NCI-H2227 (cell line): Measurements from ENCODE around the gene H2BK1.

Experiments used
- DNase-seq: peaks from one replicate; lab custom pipeline; 2025; ENCODE audit not compliant: unreplicated experiment; lab: John Stamatoyannopoulos, UW

Gene H2BK1

DNA sequence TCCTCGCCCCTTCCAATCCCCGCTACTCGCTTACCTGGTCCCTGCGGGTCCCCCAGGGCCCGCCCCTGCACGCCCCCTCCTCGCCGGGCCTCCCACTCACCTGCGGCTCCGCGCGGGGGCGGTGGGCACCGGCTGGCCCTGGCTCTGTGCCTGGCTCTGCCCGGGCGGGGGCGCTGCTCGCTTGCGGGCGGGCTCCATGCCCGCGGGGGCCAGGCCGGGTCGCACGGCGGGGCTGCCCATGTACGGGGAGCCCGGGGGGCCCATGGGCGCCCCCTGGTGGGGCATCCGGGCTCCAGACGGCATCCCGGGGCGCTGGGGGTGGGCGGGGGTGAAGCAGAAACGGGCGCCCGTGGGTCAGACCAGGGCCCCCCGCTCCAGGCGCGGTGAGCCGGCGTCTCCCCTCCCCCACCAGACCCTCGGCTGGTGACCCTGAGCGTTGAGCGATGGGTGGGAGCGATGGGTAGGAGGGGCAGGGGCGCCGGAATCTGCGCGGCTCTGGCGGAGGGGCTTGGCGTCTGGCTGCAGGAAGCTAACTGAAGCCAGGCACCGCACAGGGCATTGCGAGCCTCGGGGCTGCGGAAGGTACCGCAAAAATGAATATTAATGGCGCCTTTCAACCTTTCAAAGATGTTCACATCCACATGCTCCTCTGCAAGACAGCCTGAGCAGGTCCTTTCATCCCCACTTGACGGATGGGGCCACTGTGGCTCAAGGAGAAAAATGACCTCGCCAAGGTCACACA, 35.2 kb upstream of the H2BK1 start:
- peak; percentile 79 for DNase-seq

- no peak for DNase-seq
These were observed 34.6 kb upstream of the H2BK1 start for GRCh38 chr7:151244841-151245346.

GRCh38 chr7:151244196-151244840, 34.0 kb upstream of the H2BK1 start:
- DNase-seq: peak; percentile 72

DNA sequence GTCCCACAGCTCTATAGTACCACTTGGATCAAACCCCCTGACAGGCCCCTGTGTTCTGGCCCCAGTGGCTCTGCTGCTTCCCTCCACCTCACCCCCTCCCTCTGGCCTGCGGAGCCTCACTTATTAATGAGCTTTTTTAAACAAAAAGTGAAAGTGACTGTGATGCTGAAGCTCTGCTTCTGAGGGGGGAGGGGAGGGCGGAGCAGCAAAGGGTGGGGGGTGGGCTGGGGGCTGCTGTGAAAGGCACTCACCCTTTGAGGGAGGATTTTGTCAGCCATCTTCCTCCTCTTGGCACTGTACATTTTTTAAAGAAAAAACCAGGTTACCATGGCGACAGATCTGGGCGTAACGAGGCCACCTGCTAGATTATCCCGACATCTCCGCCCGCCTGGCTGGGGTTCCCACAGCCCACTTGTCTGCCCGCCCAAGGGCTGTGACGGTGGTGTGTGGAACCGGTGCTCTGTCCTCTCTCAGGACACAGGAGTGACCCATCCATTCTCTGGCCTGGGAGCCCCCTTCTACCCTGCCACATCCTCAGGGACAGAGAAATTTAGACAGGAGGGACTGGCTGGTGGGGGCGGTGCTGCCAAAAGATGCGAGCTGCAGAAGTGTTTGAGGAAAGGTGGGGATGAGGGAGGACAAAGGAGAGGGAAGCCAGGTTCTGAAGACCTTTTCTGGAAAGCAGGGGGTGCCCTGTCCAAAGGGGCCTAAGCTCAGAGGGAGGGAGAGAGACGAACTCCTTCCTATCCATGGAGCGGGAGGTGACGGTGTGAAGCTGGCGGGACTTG, 33.3 kb upstream of the H2BK1 start:
- peak; percentile 92 for DNase-seq

DNA sequence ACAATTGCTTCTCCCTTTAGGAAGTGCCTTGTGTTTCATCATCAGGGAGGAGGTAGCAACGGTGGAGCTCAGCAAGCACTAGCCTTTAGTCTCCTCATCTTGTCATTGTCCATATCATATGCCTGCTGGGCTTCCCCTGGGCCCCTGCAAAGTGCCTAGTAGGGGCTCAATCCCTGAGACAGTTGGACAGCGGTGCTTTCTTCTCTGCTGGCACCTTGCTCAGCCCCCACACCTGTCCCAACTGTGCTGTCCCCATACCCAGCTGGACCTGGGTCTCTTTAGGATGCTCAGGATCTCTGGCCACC, 32.7 kb upstream of the H2BK1 start:
- no peak for DNase-seq

- no peak for DNase-seq
These were observed 32.1 kb upstream of the H2BK1 start for GRCh38 chr7:151242159-151243044.

- no peak for DNase-seq
These were observed 31.4 kb upstream of the H2BK1 start for GRCh38 chr7:151241755-151242096.

DNA sequence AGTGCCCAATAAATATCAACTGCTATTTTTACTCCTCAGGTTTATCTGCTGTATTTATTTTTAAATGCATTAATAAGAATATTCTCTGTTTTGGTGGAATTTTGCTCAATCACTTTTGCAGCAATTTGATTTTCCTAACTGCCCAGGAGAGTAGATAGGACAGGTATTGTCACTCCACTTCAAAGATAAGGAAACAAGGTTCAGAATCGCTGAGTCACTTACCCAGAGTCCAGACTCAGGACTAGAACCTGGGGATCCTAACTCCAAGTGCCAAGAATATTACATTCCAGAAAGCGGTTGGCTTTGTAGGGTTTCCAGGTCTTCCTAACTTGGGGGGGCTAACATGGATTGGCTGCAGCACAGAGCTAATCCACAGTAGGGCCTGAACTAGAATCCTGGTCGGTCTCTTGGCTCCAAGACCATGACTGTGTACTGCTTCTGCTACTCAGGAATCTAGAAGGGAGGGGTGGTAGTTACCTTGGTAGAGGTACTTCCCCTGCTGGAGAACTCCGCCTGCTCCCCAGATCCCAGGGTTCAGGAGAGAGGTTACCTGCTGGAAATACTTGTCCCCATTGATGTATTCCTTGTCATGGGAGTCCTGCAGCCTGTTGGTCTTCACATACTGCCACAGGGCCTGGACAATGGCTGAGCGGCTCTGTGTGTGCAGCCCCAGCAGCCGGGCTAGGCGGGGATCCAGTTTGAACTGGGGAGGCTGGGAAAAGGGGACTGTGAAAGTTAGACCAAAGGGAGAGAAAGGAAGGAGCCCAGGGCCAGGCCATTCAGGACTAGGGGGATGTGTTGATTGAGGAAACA, 30.9 kb upstream of the H2BK1 start:
- DNase-seq: no peak

- no peak for DNase-seq
These were observed 30.2 kb upstream of the H2BK1 start for GRCh38 chr7:151240536-151240935.

DNA sequence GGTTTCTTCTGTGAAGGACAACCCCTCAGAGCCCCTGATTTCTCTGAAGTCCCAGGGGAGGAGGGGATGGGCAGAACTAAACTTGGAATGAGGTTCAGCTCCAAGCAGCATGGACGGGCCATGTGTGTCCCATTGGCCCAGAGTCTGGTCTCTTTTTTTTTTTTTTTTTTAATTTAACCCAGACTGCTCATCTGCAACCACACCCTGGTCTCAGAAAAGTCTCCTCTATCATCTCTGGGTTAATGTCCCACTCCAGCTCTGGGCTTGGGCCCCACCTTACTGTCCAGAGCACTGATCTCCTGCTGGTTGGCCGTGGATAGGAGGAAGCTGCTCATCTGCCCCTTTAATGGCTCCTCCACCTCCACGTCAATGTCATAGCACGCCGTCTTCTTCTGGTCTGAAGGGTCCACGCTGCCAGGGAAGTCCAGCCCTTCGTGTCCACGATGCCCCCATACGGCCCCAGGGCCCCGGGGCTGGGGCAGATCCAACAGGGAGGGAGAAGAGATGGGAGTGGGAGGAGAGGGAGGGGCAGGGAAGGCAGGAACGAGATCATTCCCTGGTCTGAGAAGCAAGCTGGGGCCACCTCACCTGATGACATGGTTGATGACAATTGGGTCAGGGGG, 29.7 kb upstream of the H2BK1 start:
- DNase-seq: no peak

DNA sequence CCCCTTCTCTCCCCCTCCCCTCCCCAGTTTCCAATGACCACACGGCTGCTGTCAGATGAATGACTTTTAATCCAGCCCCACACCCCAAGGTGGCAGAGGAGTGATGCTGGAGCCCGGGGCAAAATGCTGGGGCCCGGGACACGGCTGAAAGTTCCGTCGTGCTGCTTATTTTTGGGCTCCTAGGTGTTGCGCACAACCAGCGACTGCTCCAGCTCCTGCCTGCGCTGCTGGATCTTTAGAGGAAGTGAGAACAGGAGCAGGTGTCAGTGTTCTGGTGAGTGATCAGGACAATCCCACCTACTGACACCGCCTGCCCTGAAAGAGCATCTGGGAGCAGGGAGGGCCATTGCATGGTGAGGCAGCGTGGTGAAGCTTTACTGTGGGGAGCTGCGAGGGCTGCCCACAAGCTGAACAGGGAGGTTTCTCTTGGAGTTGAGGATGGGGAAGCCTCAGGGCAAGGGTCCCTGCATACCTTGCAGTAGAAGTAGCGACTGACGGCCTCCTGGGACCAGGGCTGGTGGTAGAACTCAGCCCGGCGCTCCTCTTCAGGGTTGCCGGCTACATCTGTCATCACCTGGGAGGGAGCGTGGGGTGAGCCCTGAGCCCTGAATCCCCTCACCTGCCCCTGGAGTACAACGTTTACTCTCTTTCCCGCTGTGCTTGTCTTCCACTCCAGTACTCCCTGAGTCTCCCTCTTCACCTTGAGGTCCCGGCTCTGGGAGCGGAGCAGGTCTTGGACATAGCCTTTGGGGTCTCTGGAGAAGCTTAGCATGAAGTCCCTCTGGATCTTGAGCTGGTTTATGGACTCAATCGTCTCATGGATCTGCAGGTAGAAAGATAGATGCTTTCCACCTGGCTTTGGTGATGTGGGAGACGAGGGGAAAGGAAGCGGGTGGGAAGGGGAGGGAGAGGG, 28.9 kb upstream of the H2BK1 start:
- no peak for DNase-seq

DNA sequence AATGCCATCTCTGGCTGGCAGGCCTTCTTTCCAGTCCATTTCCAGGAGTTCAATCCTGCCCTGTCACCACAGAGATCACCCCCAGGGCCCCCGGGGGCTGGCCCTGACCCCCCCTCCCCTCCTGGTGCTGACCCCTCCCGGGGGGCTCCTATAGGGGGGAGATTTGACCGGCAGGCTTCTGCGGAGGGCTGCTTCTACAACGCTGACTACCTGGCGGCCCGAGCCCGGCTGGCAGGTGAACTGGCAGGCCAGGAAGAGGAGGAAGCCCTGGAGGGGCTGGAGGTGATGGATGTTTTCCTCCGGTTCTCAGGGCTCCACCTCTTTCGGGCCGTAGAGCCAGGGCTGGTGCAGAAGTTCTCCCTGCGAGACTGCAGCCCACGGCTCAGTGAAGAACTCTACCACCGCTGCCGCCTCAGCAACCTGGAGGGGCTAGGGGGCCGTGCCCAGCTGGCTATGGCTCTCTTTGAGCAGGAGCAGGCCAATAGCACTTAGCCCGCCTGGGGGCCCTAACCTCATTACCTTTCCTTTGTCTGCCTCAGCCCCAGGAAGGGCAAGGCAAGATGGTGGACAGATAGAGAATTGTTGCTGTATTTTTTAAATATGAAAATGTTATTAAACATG, 28.0 kb upstream of the H2BK1 start:
- DNase-seq: no peak

DNA sequence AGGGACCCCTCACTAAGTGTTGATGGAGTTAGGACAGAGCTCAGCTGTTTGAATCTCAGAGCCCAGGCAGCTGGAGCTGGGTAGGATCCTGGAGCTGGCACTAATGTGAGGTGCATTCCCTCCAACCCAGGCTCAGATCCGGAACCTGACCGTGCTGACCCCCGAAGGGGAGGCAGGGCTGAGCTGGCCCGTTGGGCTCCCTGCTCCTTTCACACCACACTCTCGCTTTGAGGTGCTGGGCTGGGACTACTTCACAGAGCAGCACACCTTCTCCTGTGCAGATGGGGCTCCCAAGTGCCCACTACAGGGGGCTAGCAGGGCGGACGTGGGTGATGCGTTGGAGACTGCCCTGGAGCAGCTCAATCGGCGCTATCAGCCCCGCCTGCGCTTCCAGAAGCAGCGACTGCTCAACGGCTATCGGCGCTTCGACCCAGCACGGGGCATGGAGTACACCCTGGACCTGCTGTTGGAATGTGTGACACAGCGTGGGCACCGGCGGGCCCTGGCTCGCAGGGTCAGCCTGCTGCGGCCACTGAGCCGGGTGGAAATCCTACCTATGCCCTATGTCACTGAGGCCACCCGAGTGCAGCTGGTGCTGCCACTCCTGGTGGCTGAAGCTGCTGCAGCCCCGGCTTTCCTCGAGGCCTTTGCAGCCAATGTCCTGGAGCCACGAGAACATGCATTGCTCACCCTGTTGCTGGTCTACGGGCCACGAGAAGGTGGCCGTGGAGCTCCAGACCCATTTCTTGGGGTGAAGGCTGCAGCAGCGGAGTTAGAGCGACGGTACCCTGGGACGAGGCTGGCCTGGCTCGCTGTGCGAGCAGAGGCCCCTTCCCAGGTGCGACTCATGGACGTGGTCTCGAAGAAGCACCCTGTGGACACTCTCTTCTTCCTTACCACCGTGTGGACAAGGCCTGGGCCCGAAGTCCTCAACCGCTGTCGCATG, 27.2 kb upstream of the H2BK1 start:
- DNase-seq: no peak

GRCh38 chr7:151236406-151236805, 26.1 kb upstream of the H2BK1 start:
- no peak for DNase-seq

DNA sequence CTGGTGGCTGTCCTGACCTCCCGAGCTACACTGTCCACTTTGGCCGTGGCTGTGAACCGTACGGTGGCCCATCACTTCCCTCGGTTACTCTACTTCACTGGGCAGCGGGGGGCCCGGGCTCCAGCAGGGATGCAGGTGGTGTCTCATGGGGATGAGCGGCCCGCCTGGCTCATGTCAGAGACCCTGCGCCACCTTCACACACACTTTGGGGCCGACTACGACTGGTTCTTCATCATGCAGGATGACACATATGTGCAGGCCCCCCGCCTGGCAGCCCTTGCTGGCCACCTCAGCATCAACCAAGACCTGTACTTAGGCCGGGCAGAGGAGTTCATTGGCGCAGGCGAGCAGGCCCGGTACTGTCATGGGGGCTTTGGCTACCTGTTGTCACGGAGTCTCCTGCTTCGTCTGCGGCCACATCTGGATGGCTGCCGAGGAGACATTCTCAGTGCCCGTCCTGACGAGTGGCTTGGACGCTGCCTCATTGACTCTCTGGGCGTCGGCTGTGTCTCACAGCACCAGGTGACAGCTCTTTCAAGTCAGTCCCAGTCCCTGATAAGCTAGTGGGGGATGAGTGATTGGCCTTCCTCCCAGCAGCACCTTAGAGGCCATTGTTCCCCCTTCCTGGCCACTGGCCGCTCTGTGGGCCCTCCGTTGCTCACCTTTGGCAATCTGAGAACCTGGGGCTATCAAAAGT, 25.0 kb upstream of the H2BK1 start:
- DNase-seq: no peak

DNA sequence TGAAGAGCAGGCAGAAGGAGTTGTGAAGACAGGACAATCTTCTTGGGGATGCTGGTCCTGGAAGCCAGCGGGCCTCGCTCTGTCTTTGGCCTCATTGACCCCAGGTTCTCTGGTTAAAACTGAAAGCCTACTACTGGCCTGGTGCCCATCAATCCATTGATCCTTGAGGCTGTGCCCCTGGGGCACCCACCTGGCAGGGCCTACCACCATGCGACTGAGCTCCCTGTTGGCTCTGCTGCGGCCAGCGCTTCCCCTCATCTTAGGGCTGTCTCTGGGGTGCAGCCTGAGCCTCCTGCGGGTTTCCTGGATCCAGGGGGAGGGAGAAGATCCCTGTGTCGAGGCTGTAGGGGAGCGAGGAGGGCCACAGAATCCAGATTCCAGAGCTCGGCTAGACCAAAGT, 23.5 kb upstream of the H2BK1 start:
- DNase-seq: no peak
